ENCODE measurements around the gene ACKR2.

Gene ACKR2

GRCh38 chr3:42830437-42831320, 21.4 kb downstream of the ACKR2 start:
- no peak for DNase-seq

- peak; percentile 70 for DNase-seq
Measured at GRCh38 chr3:42831321-42831713, 22.1 kb downstream of the ACKR2 start.

GRCh38 chr3:42836150-42837123, 27.2 kb downstream of the ACKR2 start:
- no peak for DNase-seq

- no peak for DNase-seq
Measured at GRCh38 chr3:42838571-42838970, 29.3 kb downstream of the ACKR2 start.

GRCh38 chr3:42839616-42840015, 30.4 kb downstream of the ACKR2 start:
- peak; percentile 13 for DNase-seq

GRCh38 chr3:42841332-42841731, 32.1 kb downstream of the ACKR2 start:
- DNase-seq: no peak

- no peak for DNase-seq
Measured at GRCh38 chr3:42843713-42844411, 34.6 kb downstream of the ACKR2 start.

GRCh38 chr3:42844412-42844713, 35.1 kb downstream of the ACKR2 start:
- DNase-seq: no peak

- DNase-seq: no peak
Measured at GRCh38 chr3:42844815-42845214, 35.6 kb downstream of the ACKR2 start.

- peak; percentile 60 for DNase-seq
Measured at GRCh38 chr3:42846685-42847522, 37.7 kb downstream of the ACKR2 start.

GRCh38 chr3:42847731-42848130, 38.5 kb downstream of the ACKR2 start:
- DNase-seq: peak; percentile 7

- no peak for DNase-seq
Measured at GRCh38 chr3:42849017-42849416, 39.8 kb downstream of the ACKR2 start.

- DNase-seq: no peak
Measured at GRCh38 chr3:42850263-42850662, 41.0 kb downstream of the ACKR2 start.

GRCh38 chr3:42851228-42851834, 42.1 kb downstream of the ACKR2 start:
- DNase-seq: no peak

GRCh38 chr3:42852441-42852840, 43.2 kb downstream of the ACKR2 start:
- DNase-seq: no peak

GRCh38 chr3:42853056-42853455, 43.8 kb downstream of the ACKR2 start:
- DNase-seq: no peak

- no peak for DNase-seq
Measured at GRCh38 chr3:42853739-42854302, 44.6 kb downstream of the ACKR2 start.

- DNase-seq: no peak
Measured at GRCh38 chr3:42855219-42855546, 45.9 kb downstream of the ACKR2 start.

- DNase-seq: no peak
Measured at GRCh38 chr3:42855547-42856380, 46.5 kb downstream of the ACKR2 start.

- DNase-seq: no peak
Measured at GRCh38 chr3:42856544-42856943, 47.3 kb downstream of the ACKR2 start.
